Measurements from ENCODE around the gene CNDP1.
A peak's percentile ranks its signal among the peaks of the same experiment; 100 is the strongest.

Gene CNDP1

DNA sequence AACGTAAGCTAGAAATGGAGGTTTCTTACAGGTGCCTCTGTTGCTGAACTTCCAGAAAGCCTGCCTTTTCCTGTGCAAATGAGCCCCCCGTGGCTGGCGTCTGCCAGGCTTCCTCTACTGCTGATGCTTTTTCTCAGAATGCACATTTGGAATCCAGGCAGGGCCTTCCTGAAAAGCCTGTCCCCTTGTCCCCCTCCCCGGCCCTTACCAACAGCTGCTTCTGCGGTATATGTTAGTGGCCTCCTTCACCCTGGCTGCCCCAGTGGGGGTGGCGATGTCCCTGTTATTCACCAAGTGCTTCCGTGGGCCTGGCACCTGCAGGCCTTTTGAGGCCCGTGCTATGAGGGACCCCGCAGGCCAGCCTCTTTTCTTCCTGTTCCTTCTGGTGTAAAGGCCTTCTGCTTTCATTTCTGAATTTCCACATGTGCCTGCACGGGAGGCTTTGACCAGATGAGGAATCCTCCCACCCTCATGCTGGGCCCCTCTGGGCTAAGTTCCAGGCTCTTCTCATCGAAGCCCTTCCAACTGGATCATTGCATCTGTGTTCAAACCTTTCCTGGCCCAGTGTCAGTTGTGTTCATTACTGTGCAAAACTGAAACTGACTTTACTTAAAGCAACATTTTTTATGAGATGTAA is 27.7 kb upstream of the CNDP1 start:
- Histone ChIP-seq H3K27ac (ENCODE audit: low read depth in 2 of 2, low read length in 2 of 2) (peak overlapping the region in 1 of 2 donors; percentile 43), H3K9ac (ENCODE audit: low read depth in 1 of 2, low read length in 2 of 2) (no peak overlapping the region), H3K4me3 (ENCODE audit: low read length in 2 of 2) (no peak overlapping the region), H3K4me1 (ENCODE audit: control insufficient read depth in 2 of 2, insufficient read depth in 2 of 2, low read length in 2 of 2) (peaks cover 7 to 22% of the 10 kb centered on the region in 2 donors), H3K27me3 (ENCODE audit: control insufficient read depth in 2 of 2, insufficient read depth in 2 of 2, low read length in 2 of 2) (no peaks in the 10 kb centered on the region), H3K9me3 (ENCODE audit: control insufficient read depth in 2 of 2, low read length in 2 of 2) (no peaks in the 10 kb centered on the region), H3K36me3 (ENCODE audit: control insufficient read depth in 2 of 2, insufficient read depth in 2 of 2, low read length in 2 of 2) (peaks cover 66 to 69% of the 10 kb centered on the region in 2 donors)

DNA sequence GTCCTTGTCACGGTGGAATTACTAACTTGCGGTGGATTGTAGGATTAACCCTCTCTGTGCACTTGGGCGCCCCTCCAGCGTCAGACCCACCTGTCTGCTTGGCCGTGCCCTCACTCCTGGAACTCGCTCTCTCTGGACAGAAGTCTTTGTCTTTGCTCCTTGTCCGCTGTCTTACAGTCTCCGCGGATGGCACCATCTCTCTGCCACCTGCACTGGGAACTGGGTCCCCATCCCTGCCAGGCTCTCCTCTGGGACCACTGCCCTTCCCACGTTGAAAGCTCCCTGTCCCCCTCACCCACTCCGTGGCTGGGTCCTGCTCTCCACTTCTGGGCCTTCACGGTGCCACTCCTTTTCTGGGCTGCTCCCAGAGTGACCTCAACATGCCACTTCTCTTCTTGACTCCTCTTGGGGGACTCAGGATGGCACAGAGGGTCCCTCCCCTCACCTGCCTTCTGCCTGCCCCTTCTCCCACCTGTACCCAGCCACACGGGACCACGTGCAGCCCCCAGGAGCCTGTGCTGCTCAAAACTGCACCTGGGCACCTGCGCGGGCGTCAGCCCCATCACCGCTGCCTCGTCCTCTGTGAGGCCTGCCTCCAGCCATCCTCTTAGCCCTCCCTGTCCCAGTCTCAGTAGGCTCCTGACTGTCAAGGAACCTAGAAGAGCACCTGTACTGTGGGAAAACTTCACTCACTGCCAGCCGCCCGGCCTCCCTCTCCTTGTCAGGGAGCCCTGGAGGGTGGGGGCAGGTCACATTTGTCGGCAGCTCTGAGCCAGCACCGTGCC is 27.0 kb upstream of the CNDP1 start:
- Histone ChIP-seq H3K9ac (ENCODE audit: low read depth in 1 of 2, low read length in 2 of 2) (no peak overlapping the region), H3K9me3 (ENCODE audit: control insufficient read depth in 2 of 2, low read length in 2 of 2) (no peaks in the 10 kb centered on the region), H3K27ac (ENCODE audit: low read depth in 2 of 2, low read length in 2 of 2) (no peak overlapping the region), H3K27me3 (ENCODE audit: control insufficient read depth in 2 of 2, insufficient read depth in 2 of 2, low read length in 2 of 2) (no peaks in the 10 kb centered on the region), H3K4me1 (ENCODE audit: control insufficient read depth in 2 of 2, insufficient read depth in 2 of 2, low read length in 2 of 2) (peaks cover 7 to 22% of the 10 kb centered on the region in 2 donors), H3K36me3 (ENCODE audit: control insufficient read depth in 2 of 2, insufficient read depth in 2 of 2, low read length in 2 of 2) (peaks cover 72 to 73% of the 10 kb centered on the region in 2 donors), H3K4me3 (ENCODE audit: low read length in 2 of 2) (no peak overlapping the region)

DNA sequence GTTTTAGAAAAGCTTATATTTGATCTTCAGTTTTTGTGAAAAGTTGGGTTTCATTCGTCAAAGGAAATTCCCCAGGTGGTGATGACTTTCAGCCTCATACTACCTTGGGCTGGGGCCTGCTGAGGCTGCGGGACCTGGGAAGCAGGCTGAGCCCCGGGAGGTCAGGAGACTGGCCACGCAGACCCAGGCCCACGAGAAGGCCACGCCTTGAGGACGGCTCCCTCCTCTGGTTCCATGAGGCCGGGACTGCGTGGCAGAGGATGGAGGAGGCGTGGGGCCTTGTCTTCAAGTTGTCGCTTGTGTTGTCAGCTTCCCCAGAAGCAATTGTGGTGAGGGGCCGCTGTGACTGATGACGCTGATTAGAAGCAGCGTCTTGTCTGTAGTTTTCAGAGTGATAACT is 26.4 kb upstream of the CNDP1 start:
- peaks cover 7 to 22% of the 10 kb centered on the region in 2 donors for H3K4me1 ChIP-seq (ENCODE audit: control insufficient read depth in 2 of 2, insufficient read depth in 2 of 2, low read length in 2 of 2)
- no peak overlapping the region for H3K9ac ChIP-seq (ENCODE audit: low read depth in 1 of 2, low read length in 2 of 2)
- H3K36me3 ChIP-seq (ENCODE audit: control insufficient read depth in 2 of 2, insufficient read depth in 2 of 2, low read length in 2 of 2): peaks cover 73 to 74% of the 10 kb centered on the region in 2 donors
- no peak overlapping the region for H3K27ac ChIP-seq (ENCODE audit: low read depth in 2 of 2, low read length in 2 of 2)
- H3K27me3 ChIP-seq (ENCODE audit: control insufficient read depth in 2 of 2, insufficient read depth in 2 of 2, low read length in 2 of 2): no peaks in the 10 kb centered on the region
- no peaks in the 10 kb centered on the region for H3K9me3 ChIP-seq (ENCODE audit: control insufficient read depth in 2 of 2, low read length in 2 of 2)
- H3K4me3 ChIP-seq (ENCODE audit: low read length in 2 of 2): no peak overlapping the region

DNA sequence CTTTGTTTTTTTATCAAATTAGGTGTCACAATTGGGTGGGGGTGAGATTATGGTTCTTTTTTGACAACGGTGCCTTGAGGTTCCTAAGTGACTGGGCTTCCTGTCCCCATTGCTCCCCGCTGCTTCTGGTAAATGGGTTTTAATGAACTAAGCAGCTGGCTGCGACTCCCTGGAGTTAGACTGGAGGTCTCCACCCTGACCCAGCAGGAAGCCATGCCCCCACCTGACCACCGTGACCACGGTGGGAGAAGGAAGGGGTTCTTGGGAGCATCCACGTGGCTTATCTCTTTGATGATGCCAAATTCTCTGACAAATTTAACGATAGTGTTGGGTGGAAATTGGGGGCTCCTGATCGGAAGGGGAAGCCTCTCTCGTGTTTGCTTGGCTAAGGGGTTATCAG is 25.9 kb upstream of the CNDP1 start:
- peaks cover 7 to 22% of the 10 kb centered on the region in 2 donors for H3K4me1 ChIP-seq (ENCODE audit: control insufficient read depth in 2 of 2, insufficient read depth in 2 of 2, low read length in 2 of 2)
- H3K27ac ChIP-seq (ENCODE audit: low read depth in 2 of 2, low read length in 2 of 2): no peak overlapping the region
- no peaks in the 10 kb centered on the region for H3K27me3 ChIP-seq (ENCODE audit: control insufficient read depth in 2 of 2, insufficient read depth in 2 of 2, low read length in 2 of 2)
- no peak overlapping the region for H3K4me3 ChIP-seq (ENCODE audit: low read length in 2 of 2)
- peaks cover 74 to 75% of the 10 kb centered on the region in 2 donors for H3K36me3 ChIP-seq (ENCODE audit: control insufficient read depth in 2 of 2, insufficient read depth in 2 of 2, low read length in 2 of 2)
- H3K9me3 ChIP-seq (ENCODE audit: control insufficient read depth in 2 of 2, low read length in 2 of 2): no peaks in the 10 kb centered on the region
- H3K9ac ChIP-seq (ENCODE audit: low read depth in 1 of 2, low read length in 2 of 2): no peak overlapping the region

DNA sequence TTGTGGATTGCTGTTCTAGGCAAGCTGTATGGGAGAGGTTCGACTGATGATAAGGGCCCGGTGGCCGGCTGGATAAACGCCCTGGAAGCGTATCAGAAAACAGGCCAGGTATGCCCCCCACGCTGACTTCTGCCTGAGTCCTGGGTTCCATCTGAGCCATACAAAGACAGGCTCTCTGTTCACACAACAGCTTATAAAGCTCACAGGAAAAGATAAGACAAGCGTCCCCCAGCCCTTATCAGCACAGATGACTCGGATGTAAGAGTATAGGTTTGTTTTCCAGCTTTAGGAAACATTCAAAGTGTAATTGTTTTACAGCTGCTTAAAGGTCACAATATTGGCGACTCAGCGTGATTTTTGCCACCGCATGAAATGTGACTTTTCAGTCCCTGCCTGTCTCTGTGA is 25.5 kb upstream of the CNDP1 start:
- H3K9ac ChIP-seq (ENCODE audit: low read depth in 1 of 2, low read length in 2 of 2): peak overlapping the region in 1 of 2 donors; percentile 14
- H3K27ac ChIP-seq (ENCODE audit: low read depth in 2 of 2, low read length in 2 of 2): no peak overlapping the region
- H3K27me3 ChIP-seq (ENCODE audit: control insufficient read depth in 2 of 2, insufficient read depth in 2 of 2, low read length in 2 of 2): no peaks in the 10 kb centered on the region
- peaks cover 7 to 22% of the 10 kb centered on the region in 2 donors for H3K4me1 ChIP-seq (ENCODE audit: control insufficient read depth in 2 of 2, insufficient read depth in 2 of 2, low read length in 2 of 2)
- peaks cover 74 to 77% of the 10 kb centered on the region in 2 donors for H3K36me3 ChIP-seq (ENCODE audit: control insufficient read depth in 2 of 2, insufficient read depth in 2 of 2, low read length in 2 of 2)
- H3K4me3 ChIP-seq (ENCODE audit: low read length in 2 of 2): no peak overlapping the region
- H3K9me3 ChIP-seq (ENCODE audit: control insufficient read depth in 2 of 2, low read length in 2 of 2): no peaks in the 10 kb centered on the region

DNA sequence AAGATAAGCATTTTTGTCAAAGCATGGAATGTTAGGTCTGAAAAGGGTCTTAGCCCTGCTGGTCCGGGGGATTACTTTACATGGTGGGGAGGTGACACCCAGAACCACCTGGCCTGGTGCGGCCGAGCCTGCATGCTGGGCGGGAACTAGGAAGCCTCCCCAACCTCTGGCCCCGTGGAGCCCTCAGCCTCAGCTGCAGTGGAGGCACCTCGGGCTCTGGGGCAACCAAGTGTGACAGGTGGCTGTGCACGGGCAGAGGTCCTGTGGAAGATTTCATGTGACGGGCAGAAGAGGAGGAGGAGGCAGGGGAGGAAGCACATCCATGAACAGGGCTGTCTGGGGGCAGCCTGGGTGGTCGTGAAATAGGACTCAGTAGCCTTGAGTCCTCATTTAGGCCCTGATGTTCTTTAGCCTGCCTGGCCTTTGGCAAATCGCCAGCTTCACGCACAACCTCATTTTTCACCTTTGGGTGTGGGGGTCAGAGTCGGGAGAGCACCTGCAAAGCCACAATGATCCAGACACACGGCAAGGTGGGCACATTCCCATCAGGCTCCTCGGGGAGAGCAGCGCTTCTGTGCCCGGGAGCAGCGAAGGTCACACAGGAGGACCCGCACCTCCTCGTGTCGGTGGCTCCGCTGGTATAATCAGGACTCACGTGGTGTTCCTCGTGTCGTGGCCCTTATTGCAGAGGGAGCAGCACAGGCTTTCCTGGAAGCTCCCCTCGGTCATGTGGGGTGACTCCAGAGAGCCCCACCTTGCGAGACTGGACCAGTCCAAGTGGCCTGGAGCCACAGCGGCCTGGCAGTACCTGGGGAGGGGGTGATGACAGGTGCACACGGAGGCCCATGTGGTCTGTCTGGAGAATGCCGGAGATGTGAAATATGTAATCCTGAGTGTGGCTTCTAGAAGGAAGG is 24.2 kb upstream of the CNDP1 start:
- Histone ChIP-seq H3K9ac (ENCODE audit: low read depth in 1 of 2, low read length in 2 of 2) (no peak overlapping the region), H3K36me3 (ENCODE audit: control insufficient read depth in 2 of 2, insufficient read depth in 2 of 2, low read length in 2 of 2) (peaks cover 70 to 78% of the 10 kb centered on the region in 2 donors), H3K27ac (ENCODE audit: low read depth in 2 of 2, low read length in 2 of 2) (no peak overlapping the region), H3K9me3 (ENCODE audit: control insufficient read depth in 2 of 2, low read length in 2 of 2) (no peaks in the 10 kb centered on the region), H3K27me3 (ENCODE audit: control insufficient read depth in 2 of 2, insufficient read depth in 2 of 2, low read length in 2 of 2) (no peaks in the 10 kb centered on the region), H3K4me3 (ENCODE audit: low read length in 2 of 2) (no peak overlapping the region), H3K4me1 (ENCODE audit: control insufficient read depth in 2 of 2, insufficient read depth in 2 of 2, low read length in 2 of 2) (peaks cover 7 to 22% of the 10 kb centered on the region in 2 donors)

DNA sequence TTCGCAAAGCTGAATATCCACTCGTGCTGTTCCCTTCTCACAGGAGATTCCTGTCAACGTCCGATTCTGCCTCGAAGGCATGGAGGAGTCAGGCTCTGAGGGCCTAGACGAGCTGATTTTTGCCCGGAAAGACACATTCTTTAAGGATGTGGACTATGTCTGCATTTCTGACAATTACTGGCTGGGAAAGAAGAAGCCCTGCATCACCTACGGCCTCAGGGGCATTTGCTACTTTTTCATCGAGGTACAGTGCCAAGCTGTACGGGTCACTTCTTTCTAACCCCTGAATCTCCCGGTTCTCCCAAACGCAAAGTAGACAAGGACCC is 23.6 kb upstream of the CNDP1 start:
- Histone ChIP-seq H3K4me3 (ENCODE audit: low read length in 2 of 2) (no peak overlapping the region), H3K36me3 (ENCODE audit: control insufficient read depth in 2 of 2, insufficient read depth in 2 of 2, low read length in 2 of 2) (peaks cover 76 to 81% of the 10 kb centered on the region in 2 donors), H3K9ac (ENCODE audit: low read depth in 1 of 2, low read length in 2 of 2) (no peak overlapping the region), H3K27ac (ENCODE audit: low read depth in 2 of 2, low read length in 2 of 2) (no peak overlapping the region), H3K27me3 (ENCODE audit: control insufficient read depth in 2 of 2, insufficient read depth in 2 of 2, low read length in 2 of 2) (no peaks in the 10 kb centered on the region), H3K9me3 (ENCODE audit: control insufficient read depth in 2 of 2, low read length in 2 of 2) (no peaks in the 10 kb centered on the region), H3K4me1 (ENCODE audit: control insufficient read depth in 2 of 2, insufficient read depth in 2 of 2, low read length in 2 of 2) (peaks cover 7 to 22% of the 10 kb centered on the region in 2 donors)

DNA sequence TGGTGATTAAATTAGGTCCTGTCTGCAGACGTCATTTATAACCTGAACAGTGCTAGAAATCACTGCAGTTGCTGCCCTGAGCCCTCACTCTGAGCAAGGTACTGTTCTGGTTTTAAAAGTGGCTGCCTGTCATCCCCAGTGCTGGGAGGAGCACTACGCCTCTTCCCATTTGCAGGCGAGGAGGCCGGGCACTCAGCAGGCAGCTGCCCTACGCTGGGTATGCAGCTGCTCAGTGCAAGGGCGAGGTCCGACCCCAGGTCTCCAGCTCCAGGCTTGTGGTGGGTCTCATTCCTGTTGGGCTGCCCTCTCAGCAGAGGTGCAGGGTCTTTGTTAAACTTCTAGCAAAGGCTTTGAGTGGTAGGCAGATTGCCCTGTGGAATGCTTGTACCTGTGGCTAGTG is 22.5 kb upstream of the CNDP1 start:
- Histone ChIP-seq H3K27ac (ENCODE audit: low read depth in 2 of 2, low read length in 2 of 2) (no peak overlapping the region), H3K4me1 (ENCODE audit: control insufficient read depth in 2 of 2, insufficient read depth in 2 of 2, low read length in 2 of 2) (peaks cover 7 to 17% of the 10 kb centered on the region in 2 donors), H3K9ac (ENCODE audit: low read depth in 1 of 2, low read length in 2 of 2) (no peak overlapping the region), H3K36me3 (ENCODE audit: control insufficient read depth in 2 of 2, insufficient read depth in 2 of 2, low read length in 2 of 2) (peaks cover 82 to 86% of the 10 kb centered on the region in 2 donors), H3K27me3 (ENCODE audit: control insufficient read depth in 2 of 2, insufficient read depth in 2 of 2, low read length in 2 of 2) (no peaks in the 10 kb centered on the region), H3K9me3 (ENCODE audit: control insufficient read depth in 2 of 2, low read length in 2 of 2) (no peaks in the 10 kb centered on the region), H3K4me3 (ENCODE audit: low read length in 2 of 2) (no peak overlapping the region)

DNA sequence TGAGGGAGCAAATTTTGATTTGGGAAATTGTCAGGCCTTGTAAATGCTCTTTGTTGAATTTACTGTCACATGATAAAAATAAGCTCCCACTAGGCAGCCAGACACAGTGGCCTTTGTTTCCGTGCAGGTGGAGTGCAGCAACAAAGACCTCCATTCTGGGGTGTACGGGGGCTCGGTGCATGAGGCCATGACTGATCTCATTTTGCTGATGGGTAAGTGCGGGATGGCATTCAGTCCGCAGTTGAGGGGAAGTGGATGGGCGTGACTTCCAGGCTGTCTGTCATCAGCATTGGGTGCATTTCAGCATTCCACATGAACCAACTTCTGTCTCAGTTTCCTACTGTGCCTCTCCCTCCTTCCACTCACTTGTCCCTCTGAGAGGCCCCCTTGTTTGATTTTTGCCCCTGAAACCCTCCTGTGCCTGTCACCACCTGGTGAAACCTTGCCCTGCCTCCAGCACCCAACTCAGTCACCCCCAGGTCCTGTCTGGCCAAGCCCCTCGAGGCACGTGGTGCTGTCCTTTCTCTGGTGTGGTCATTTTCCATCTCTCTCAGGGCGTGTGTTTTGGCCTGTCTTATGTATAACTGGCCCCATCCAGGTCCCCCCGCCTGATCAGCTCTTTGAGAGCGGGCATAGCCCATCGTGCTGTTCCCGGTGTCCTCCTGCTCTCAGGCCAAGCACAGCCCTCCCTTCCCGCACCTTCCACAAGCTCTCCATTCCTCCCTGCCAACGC is 21.8 kb upstream of the CNDP1 start:
- Histone ChIP-seq H3K9ac (ENCODE audit: low read depth in 1 of 2, low read length in 2 of 2) (no peak overlapping the region), H3K36me3 (ENCODE audit: control insufficient read depth in 2 of 2, insufficient read depth in 2 of 2, low read length in 2 of 2) (peaks cover 81 to 90% of the 10 kb centered on the region in 2 donors)

More for the DNA sequence above, 21.8 kb upstream of the CNDP1 start:
- Histone ChIP-seq H3K27me3 (ENCODE audit: control insufficient read depth in 2 of 2, insufficient read depth in 2 of 2, low read length in 2 of 2) (no peaks in the 10 kb centered on the region), H3K4me3 (ENCODE audit: low read length in 2 of 2) (no peak overlapping the region), H3K27ac (ENCODE audit: low read depth in 2 of 2, low read length in 2 of 2) (no peak overlapping the region), H3K4me1 (ENCODE audit: control insufficient read depth in 2 of 2, insufficient read depth in 2 of 2, low read length in 2 of 2) (peaks cover 7 to 13% of the 10 kb centered on the region in 2 donors), H3K9me3 (ENCODE audit: control insufficient read depth in 2 of 2, low read length in 2 of 2) (no peaks in the 10 kb centered on the region)
